DMS53 (cell line): ENCODE data around the gene LRRC45.
"Not testable (repeated sequence)": the region's sequence is repeated elsewhere in the genome, so short reads cannot be mapped to it uniquely, and the experiment has no call there.

ENCODE experiments used
- DNase-seq: peaks from one replicate; lab custom pipeline; 2025; lab: John Stamatoyannopoulos, UW

Gene LRRC45

DNA sequence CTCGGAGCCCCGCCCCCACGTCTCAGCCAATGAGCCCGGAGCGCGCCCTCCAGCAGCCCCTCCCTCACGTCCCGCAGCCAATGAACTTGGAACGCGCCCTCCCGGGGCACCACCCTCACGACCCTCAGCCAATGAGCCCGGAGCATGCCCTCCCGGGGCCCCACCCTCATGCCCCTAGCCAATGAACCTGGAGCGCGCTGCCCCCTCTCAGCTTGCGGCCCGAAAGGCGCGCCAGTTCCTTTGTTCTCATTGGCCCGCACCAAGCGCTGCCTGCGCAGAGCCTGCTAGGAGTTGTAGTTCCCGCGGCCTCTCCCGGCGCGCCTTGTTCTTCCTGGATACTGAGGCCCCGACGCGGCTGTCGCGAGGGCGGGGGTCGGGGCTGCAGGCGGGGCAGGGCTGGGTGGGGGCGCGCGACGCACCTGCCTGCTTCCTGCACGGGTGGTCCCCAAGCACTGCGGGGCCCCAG is at the start of gene LRRC45:
Gene LRRC45 (plus strand): TSS at position 325 of the 466 bp plus-strand sequence. CDS start 339 bp downstream, outside the sequence.
- DNase-seq, result peak; percentile 100

DNA sequence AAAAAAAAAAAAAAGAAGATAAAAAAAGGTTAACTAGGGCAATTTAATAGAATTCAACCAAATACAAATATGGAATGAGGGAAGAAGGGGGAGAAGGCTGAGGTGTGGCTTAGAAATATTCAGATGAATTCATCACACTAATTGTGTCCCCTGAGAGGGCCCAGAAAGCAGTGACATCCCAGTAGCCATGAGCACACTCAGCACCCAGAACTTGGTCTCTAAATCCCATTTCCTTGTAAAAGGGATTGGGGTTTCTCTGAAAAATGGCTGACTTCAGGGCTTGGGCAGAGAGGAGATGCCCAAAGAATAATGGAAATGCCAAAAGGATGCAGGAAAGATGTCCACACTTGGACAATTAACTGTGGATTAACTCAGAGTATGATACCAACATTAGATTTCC is 49.7 kb upstream of the LRRC45 start:
- DNase-seq, result peak; percentile 39

DNA sequence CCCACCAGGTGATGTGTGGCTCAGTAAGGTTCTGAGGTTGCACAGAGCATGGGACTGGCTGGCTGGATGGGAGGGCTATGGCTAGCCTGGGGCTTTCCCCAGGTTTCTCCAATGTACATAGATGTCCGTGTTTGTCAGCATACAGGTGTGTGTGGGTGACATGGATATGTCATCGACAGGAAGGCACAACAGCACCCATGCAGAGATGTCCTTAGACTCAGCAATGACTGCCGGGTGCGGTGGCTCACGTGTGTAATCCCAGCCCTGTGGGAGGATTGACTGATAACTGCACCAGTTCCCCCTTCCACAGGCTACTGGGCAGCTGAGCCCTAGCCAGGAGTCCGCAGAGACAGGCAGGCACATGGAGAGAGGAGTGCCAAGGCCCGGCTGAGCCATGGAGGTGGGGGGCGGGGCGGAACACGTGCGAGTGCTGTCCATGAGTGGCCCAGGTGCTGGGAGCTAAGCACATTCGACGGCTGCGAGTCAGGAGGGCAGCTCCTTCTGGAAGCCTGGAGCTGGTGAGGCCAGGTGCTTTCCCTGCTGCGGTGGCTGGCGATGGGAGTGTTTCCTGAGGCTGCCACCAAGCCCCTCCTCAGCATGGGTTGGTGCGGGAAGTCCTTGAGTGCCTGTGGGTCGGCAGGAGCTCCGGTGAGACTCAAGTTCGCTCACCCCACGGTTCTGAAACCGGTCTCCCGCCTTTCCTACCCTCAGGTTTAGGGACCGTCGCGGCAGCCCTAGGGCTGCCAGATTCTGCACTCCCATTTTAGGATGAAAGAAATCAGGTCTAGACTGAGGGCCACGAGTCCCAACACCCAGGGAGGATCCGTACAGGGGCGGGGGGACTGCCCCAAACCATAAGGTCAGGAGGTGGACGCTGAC is 46.5 kb upstream of the LRRC45 start:
- DNase-seq, result peak; percentile 96

DNA sequence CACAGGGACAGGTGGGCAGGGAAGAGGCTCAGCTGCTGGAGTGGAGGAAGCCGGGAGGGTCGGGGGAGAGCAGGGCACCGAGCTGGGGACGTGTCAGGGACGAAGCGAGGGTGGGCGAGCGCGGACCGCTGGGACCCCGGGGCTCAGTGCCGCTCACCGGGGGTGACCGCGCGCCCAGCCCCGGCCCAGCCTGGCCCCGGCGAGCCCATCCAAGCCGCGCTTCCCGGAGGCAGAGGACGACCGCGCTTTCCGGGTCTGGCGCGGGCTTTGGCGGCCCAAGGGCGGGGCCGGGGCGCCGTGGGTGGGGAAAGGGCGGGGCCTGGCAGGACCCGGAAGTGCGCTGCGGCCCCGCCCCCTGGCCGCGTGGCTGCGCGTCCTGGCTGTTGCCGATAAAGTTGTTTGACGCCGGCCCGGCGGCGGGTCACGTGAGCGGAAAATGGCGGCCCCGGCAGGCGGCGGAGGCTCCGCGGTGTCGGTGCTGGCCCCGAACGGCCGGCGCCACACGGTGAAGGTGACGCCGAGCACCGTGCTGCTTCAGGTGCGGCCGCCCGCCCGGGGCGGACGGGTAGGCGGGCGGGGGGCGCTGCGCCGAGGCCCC is 45.8 kb upstream of the LRRC45 start, which contains the start of gene ASPSCR1:
Gene ASPSCR1 (plus strand): TSS at position 419 of the 598 bp plus-strand sequence. CDS start 18 bp downstream, at position 437.
- peak; percentile 98 for DNase-seq

DNA sequence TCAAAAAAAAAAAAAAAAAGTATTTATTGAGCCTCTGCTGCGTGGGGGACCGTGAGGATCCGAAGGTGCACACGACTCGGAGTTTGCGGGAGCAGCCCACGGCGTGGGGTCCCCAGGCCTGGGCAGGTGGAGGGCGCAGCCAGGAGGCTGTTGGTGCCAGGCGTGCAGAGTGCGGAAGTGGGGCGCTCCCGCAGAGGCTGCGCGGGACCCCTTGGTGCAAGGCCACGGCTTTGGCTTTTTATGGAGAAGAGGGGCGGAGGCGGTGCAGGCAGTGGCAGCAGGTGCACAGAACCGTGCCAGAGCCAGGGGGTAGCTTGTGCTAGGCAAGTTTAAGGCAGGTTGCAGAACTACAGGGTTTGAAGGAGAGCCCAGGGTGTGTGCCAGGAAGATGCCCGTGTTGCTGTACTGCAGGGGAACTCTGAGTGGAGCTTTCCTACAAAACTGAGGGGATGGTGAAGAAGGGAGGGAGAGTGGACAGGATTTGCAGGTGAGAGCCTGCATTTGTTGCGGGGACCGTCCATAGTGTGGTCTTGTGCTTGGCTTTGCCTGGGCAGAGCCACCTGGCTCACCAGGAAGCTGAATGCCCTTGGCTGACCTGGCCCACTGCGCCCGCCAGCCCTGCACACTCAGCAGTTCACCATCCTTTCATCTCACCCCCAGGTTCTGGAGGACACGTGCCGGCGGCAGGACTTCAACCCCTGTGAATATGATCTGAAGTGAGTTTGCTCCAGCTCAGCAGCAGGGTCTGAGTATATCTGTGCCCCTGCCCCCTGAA is 44.4 kb upstream of the LRRC45 start:
- no peak for DNase-seq

DNA sequence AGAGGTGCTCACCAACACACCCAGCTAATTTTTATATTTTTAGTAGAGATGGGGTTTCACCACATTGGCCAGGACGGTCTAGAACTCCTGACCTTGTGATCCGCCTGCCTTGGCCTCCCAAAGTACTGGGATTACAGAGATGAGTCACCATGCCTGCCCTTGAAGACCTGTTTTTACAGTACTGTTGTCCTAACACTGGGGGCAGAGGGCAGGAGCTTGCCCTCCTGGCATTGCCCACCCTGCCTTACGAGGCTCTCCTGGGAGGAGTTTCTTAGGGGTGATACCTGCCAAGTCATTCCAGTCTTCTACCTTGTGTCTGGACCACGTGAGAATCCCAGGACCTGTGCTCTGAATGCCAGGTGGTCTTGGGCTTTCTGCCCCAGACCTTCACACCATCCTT is 43.0 kb upstream of the LRRC45 start:
- no peak for DNase-seq

DNA sequence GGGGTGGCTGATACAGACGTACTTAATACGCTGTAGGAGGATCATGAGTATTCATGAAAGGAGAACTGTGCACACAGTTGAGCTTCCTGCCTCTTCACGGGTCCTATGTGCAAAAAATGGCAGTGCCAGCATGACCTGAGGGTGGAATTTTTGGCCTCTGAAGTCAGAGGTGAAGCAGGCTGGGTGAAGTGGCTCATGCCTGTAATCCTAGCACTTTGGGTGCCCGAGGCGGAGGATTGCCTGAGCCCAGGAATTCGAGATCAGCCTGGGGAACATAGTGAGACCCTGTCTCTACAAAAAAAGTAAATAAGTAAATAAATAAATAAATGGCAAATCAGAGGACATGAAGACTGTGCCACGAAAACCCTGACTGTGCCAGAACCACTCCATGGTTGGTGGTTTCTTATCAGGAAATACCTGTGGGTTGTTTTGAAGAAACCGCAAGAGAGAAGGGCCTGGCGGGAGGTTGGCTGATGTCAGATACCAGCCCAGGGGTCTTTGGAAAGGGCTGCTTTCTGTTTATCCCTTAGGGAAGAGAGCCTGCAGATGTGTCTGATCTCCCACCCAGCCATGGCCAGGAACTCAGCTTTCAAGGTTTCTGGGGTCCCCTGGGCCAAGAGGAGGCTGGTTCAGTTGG is 42.3 kb upstream of the LRRC45 start:
- DNase-seq, result no peak

DNA sequence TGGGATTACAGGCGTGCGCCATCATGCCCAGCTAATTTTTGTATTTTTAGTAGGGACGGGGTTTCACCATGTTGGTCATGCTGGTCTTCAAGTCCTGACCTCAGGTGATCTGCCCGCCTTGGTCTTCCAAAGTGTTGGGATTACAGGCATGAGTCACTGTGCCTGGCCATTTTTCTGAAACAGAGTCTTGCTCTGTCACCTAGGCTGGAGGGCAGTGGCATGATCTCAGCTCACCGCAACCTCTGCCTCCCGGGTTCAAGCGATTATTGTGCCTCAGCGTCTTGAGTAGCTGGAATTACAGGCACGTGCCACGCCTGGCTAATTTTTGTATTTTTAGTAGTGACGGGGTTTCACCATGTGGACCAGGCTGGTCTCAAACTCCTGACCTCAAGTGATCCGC is 41.6 kb upstream of the LRRC45 start:
- not testable (repeated sequence) for DNase-seq

DNA sequence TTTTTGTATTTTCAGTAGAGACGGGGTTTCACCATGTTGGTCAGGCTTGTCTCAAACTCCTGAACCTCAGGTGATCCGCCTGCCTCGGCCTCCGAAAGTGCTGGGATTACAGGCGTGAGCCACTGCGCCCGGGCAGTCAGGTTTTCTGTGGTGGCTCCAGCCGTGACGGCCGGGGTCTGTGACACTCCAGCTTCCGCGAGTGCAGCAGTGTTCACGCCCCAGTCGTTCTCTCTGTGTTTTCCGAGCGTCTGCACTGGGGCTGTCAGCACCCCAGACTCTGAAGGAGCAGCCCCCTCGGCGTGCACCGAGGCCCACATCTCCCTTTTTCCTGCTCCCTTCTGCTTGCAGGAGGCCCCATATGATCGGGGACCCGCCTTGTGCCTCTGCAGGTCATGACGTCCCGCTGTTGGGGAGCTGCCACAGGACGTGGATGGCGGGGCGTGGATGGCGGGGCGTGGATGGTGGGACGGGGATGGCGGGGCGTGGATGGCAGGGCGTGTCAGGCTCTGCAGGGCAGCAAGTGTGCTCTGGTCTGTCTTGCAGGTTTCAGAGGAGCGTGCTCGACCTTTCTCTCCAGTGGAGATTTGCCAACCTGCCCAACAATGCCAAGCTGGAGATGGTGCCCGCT is 40.0 kb upstream of the LRRC45 start:
- no peak for DNase-seq

DNA sequence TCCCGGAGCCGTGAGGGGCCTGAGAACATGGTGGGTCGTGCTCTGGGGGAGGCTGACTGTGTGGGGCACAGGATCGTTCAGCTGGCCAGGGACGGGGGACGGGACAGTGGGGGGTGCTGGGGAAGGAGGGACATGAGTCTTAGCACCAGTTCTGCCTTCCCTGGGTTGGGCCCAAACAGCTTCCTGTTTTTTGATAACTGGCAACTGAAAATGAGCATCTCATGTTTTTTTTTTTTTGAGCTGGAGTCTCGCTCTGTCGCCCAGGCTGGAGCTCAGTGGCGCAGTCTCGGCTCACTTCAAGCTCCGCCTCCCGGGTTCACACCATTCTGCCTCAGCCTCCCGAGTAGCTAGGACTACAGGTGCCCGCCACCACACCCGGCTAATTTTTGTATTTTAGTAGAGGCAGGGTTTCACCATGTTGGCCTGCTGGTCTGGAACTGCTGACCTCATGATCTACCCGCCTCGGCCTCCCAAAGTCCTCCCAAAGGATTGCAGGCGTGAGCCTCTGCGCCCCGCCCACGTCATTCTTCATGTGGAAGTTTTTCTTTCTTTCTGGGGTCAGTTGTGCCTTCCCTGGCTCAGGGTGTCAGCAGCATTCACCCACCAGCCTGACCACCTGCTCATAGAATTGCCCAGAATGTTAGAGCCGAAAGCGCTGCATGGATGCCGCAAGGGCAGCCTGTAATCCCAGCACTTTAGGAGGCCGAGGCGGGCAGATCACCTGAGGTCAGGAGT is 39.3 kb upstream of the LRRC45 start:
- no peak for DNase-seq

DNA sequence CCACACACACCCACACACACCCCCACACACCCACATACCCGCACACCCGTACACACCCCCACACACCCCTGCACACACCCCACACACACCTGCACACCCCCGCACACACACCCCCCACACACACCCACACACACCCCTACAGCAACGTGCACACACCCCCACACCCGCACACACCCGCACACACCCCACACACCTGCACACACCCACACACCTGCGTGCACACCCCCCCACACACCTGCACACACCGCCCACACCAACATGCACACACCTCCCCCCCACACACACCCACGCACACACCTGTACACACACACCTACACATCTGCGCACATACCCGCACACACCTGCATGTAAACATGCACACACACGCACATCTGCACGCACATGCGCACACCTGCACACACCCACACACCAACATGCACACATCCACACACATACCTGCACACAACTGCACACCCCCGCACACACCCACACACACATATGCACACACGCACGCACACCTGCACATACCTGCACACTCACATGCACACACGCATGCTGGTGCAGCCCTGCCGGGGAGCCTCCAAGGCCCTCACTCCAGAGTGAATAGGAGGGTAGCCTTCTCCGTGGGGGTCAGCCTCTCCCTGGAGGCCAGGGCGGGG is 38.2 kb upstream of the LRRC45 start:
- no peak for DNase-seq

DNA sequence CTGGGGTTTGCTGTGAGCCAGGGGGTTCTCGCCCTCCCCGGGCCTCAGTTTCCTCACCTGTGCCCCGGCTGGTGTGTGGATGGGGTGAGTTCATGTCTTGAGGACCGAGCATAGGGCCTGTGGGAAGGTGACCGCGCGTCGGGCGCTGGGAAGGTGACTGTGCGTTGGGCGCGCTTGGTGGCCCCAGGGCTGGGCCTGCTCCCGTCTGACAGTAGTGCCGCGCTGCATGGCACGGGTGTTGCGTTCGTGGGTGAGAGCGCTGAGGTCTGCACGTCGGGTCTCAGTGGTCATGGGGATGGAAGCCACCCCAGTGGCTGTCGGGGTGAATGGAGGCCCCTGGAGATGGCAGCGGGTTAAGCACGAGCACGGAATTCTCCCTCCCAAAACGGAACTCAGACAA is 36.5 kb upstream of the LRRC45 start:
- DNase-seq, result no peak

DNA sequence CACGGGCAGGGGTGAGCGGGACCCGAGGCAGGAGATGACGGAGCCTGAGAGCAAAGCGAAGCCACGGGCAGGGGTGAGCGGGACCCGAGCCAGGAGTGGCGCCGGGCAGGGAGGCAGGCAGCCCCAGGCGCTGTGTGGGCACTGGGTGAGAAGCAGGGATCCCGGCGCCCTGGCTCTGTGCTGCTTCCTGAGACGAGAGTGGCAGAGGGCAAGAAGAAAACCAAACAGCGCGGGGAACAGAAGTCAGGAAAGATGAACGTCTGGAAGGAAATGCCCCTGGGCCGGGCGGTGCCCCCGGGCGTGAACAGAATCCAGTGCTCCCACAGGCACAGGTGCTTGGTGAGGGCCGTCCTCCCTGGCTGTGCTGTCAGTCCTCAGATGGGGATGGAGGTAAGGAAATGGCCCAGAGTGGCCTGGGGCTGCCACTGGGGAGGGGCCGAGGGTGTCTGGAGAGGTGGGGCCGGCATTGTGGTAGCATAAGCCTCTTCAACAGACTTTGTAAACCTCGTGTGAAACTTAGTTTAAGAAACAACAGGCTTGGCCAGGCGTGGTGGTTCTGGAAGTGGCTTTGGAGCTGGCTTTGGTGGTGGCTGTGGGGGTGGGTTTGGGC is 35.8 kb upstream of the LRRC45 start:
- no peak for DNase-seq

DNA sequence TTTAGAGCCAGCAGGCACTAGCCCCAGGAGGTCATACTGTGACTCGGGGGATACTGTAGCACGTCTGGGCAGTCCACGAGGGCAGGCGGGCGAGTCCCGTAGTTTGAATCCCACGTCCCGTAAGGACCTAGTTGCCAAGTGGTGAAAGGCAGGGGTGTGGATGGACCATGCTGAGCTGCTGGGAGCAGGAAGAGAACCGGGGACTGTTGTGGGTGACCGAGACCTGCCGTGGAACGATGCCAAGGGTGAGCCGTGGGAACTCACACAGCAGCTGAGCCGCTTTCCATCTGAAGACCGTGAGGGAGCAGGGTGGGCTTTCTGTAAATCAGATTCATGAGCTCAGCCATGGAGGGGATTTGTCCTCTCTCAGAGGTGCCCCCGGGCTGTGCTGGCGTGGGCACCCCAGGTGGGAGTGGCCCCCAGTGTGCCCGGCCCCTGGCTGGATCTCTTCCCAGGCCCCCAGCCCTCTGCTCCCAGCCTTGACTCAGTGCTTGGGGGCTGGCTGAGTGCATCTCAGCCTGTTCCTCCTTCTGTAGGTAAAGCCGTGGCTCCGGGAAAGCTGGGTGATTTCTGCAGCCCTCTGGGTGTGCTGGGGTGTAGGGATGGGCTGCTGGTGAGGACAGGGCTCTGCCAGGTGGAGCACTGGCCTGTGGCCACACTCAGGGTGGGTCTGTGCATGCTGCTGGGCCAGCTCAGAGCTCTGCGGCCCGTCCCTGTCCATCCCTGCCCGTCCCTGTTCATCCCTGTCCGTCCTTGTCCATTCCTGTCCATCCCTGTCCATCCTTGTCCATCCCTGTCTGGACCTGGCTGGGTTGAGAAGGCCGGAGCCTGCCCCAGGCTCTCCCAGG is 32.0 kb upstream of the LRRC45 start:
- no peak for DNase-seq

DNA sequence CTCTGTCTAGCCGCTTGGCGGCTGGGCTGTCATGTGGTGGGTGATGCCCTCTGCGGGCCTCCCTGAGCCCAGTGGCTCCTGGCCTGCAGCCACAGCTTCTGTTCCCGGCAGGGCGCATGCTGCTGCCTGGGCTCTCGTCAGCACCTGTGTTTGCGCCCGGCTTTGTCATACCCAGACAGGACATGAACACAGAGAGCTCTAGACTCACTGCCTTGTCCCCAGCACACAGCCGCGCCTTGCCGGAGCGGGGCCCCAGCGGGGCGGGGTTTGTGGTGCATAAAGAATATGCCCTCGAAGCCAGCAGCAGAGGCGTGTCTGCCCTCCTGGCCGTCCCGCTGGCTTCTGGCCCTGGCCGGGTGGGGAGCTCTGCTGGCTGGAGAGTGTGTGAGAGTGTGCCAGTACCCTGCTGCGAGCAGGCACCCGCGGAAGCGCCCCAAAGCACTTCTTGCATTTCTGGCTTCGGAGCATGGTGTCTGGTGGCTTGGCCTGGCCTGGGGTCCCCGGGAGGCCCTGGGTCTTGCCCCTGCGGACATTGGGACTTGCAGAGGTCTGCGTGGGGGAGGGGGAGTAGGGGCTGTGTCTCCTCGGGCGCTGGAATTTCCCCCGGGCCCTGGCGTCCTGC is 31.3 kb upstream of the LRRC45 start:
- DNase-seq, result peak; percentile 99

DNA sequence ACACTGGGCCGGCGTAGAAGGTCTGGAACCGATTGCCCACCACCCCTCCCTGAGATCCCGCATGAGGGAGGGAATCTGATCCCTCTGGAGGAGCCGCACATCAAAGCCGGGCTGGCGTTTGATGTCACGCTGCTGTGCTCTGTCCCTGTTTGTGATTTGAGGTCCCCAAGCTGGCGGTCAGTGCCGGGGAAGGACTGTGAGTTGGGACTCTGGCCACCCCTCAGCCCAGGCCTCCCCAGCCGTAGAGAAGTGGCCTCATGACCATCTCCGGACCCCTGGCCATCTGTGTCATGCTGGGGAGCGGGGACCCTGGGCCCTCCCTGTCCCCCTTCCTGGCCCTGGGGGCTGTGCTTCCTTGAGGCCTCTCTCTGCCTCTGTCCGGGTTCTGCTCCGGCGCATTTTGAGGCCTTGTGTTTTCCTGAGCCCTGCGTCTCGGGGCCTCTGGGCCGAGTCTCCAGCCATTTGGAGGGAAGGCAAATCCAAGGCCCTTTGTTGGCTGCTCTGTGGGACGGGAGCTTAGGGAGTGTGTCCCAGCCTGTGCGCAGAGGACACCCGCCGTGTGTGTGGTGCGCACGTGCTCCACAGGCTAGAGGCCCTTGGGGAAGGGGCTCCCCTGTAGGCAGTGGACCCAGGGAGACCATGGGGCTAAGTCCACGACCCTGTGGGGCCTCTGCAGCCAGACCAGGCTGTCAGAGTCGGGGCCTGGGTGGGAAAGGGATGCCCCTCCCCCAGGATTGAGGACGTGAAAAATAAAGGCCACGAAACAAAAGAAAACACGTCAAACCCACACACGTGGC is 30.6 kb upstream of the LRRC45 start:
- DNase-seq, result peak; percentile 80

DNA sequence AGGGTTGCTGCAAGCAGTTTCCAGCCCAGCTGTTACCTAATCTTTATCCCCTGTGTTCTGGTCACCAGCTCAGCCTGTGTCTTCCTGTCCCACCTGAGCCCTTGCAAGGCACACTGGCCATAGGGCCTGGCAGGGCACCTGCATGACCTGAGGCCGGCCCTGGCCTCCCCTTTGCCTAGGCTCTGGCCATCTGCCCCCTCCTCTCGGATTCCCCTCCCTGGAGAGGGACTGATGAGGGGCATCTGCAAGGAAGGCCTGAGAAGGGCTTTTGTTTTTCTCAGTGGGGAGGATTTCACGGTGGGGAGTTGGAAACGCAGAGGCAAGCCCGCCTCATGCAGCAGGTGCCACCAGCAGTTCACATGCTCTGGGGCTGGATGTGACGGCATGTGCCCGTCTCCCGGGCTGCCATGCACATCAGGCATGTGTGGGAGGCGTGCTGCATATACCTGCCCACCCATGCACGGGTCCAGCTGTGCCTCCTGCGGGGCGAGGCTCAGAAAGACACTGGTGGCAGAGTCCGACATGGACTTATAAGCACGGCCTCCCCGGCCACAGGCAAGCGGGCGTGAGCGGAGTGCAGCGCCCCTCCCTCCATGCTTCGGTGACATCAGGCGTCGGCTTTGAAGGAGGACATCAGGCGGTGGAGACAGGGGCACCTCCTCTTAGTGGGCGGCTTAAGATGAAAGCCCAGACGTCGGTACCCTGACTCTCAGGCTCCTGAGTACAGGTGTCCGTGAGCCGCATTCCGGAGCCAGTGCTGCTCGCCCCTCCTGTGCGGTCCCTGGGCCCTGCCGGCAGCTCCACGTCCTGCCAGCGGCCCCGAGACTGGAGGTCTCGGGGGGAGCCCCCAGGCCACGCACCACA is 29.1 kb upstream of the LRRC45 start:
- DNase-seq, result no peak
